ENCODE data around the gene B4GALNT2.
"Not testable (repeated sequence)": the region's sequence is repeated elsewhere in the genome, so short reads cannot be mapped to it uniquely, and the experiment has no call there.

The B4GALNT2 gene

DNA sequence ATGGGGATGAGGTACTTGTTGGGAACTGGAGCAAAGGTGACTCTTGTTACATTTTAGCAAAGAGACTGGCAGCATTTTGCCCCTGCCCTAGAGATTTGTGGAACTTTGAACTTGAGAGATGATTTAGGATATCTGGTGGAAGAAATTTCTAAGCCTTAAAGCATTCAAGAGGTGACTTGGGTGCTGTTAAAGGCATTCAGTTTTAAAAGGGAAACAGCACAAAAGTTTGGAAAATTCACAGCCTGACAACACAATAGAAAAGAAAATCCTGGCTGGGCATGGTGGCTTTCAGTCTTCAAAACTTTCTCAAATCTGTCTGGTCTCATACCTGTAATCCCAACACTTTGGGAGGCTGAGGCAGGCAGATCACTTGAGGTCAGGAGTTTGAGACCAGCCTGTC lies 52.0 kb downstream of the B4GALNT2 start:
- DNase-seq: not testable (repeated sequence)

DNA sequence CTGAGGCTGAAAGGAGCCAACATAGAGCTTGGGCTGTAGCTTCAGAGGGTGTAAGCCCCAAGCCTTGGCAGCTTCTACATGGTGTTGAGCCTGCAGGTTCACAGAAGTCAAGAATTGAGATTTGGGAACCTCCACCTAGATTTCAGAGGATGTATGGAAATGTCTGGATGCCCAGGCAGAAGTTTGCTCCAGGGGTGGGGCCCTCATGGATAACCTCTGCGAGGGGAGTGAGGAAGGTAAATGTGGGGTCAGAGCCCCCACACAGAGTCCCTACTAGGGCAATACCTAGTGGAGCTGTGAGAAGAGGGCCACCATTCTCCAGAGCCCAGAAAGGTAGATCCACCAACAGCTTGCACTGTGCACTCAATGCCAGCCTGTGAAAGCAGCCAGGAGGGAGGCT lies 52.8 kb downstream of the B4GALNT2 start:
- not testable (repeated sequence) for DNase-seq

- no peak for DNase-seq
Measured at GRCh38 chr17:49187301-49187700, 54.7 kb downstream of the B4GALNT2 start.

- no peak for DNase-seq
Measured at GRCh38 chr17:49190932-49191331, 58.4 kb downstream of the B4GALNT2 start.

GRCh38 chr17:49191409-49191916 lies 58.9 kb downstream of the B4GALNT2 start:
- DNase-seq: no peak

- DNase-seq: peak; percentile 99
Measured at GRCh38 chr17:49191917-49192741, 59.6 kb downstream of the B4GALNT2 start.

DNA sequence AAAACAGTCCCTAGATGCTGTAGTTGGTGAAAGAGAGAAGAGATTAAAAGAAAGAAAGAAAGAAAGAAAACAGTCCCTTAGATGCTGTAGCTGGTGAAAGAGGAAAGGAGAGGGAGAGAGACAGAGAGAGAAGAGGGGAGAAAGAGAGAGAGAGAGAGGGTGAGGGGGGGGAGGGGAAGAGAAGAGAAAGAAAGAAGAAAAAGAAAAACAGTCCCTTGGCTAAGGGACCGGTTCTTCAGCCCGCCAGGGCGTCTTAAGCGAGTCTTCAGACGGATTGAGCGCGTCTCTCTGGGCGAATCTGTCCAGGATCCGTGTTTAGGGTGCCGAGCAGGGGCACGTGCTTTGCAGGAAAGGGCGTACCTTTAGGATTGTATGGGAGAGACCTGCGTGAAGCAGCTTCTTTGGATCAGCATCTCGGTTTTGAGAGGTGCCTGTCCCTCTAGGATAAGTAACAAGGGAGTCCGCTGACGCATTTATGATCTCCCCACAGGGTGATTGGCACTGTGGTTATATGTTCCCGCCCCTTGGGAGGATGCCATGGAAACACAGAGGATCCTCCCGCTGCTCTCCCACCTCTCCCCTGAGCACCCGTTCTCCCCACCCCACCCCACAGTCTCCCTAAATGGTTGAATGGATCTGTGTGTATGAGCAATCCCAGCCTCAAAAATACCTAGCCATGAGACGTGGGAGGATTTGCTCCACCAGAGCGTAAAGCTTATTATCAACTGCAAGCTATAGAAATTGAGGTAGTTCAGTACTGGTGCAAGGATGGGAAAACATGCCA lies 61.1 kb downstream of the B4GALNT2 start:
- peak; percentile 72 for DNase-seq

- DNase-seq: no peak
Measured at GRCh38 chr17:49194297-49194607, 61.7 kb downstream of the B4GALNT2 start.

GRCh38 chr17:49195751-49196150 lies 63.2 kb downstream of the B4GALNT2 start:
- DNase-seq: no peak

DNA sequence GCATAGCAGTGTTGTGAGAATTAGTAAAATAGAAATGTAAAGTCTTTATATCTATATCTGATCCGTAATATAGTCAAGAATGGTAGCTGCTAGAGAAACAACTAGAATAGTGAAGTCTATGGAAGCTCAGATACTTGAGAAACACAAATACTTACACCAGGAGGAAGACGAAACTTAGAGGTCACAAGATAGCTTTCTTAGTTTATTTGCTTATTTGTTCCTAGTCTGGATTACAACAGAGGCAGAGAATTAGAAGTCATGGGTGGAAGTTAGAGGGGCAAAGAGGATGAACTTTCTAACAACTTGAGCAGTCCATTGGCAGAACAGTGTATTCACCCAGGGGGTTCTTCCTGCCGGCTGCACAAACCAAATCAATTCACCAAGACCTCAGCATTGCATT lies 64.0 kb downstream of the B4GALNT2 start:
- DNase-seq: no peak

DNA sequence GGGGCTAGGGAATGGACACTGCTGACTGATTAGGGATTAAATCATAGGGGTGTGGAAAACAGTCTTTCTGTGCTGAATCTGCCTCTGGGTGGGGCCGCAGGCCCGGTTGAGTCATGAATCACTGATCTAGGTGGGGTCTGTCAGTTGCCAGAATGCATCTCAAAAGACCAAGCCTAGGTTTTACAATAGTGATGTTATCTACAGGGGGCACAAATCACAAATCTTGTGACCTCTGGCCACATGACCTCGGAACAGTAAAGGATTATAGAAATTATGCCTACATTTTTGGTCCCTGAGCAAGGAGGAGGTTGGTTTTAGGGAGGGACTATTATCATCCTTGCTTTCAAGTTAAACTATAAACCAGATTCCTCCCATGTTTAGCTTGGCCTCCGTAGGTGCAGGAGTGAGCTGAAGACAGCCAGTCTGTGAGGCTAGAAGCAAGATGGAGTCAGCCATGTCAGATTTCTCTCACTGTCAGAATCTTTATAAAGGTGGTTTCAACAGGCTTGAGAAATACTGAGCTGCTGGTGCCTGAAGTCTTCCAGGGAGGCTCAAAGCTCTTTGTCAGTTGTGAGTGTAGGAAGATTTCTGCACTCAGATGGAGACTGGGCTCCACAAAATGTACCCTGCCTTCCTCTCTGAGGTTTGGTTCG lies 64.9 kb downstream of the B4GALNT2 start:
- DNase-seq: no peak

GRCh38 chr17:49198211-49198610 lies 65.6 kb downstream of the B4GALNT2 start:
- DNase-seq: no peak

DNA sequence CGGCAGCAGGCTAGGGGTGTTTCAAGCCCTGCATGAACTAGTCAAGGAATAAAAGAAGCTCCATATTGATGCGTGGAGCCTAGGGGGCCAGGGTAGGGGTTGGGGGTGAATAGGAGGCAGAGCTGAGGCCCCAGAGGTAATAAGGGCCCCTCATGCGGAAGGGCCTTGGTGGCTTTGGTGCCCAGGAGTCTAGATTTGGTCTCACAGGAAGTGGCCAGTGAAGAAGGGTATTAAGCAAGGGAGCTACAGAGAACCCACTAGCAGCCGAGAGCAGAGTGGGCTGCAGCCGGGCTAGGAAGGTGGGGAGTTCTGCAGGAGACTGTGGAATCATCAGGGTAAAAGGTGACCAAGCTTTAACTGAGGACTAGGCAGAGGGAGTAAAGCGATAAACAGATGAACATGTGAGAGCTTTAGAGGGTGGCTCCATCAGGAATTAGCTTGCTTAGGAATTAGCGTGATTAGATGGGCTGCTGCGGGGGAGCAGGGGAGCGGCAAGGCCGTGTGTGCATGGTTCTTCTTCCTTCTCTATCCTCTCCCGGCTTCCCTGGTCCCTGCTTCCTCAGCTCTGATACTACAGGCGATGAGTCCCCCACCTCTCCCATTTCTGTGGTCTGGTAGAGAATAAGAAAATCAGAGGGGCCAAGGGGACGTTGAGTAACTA lies 68.0 kb downstream of the B4GALNT2 start:
- DNase-seq: no peak

DNA sequence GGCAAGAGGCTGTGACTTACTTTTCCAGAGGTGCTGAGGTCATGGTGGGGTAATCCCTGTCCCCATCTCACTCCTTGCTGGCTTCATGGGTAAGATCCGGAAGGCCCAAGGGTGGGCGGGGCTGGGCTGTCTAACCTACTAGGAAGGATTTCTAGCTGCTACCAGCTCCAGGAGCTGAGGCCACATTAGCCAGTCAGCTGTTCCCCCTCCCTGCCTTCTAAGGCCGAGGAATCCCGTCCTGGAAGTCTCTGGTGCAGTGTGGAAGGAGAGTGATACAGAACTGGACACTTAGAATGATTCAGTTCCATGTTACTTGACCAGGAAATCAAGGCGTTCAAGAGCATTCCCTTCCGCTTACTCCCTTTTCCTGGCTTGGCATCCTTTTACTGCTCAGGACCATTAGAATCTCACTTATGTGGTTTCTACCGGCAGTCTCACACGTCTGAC lies 68.9 kb downstream of the B4GALNT2 start:
- DNase-seq: no peak

- DNase-seq: no peak
Measured at GRCh38 chr17:49203796-49204195, 71.2 kb downstream of the B4GALNT2 start.

DNA sequence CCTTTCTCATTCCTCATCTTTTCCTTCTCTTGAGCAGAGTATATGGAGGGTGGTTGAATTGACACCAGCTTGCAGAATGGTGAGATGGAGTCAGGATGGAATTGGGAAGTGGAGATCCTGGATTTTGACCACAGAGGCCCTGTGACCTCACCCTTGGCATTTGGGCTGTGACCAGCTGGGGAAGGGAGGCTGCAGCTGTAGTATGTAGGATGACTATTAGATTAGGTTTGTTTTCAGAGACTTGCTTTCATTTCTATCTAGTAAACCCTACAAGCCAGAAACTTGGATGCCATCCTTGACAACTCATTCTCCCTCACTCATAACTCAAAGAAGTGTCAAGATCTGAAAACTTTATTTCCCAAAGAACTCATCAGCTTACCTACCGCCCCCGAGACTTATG lies 71.9 kb downstream of the B4GALNT2 start:
- no peak for DNase-seq

GRCh38 chr17:49209061-49209571 lies 76.5 kb downstream of the B4GALNT2 start:
- no peak for DNase-seq

- peak; percentile 30 for DNase-seq
Measured at GRCh38 chr17:49210158-49211029, 77.8 kb downstream of the B4GALNT2 start, which contains the start of the genes ABI3 and GNGT2. TSS of gene ABI3 (plus strand) at chr17:49210707. CDS start at chr17:49210725, 18 bp downstream. TSS of gene GNGT2 (minus strand) at chr17:49210574. CDS start at chr17:49207422, 3,152 bp downstream.

DNA sequence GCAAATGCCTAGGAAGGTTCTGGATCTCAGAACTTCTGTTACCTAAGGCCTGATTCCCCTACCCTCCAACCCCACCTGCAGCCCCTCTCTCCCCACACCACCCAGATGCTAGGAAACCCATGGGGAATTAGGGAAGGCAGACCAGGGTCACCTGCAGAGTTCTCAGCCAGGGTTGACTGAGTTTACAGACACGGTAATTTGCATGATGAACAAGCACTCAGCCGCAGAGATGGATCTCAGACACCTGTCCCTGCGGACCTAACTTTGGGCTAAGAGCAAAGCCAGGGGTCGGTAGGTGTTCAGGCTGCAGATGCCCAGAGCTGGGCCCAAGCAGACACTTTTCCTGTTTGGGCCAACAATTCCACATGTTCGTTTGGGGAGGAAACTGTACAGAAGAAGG lies 80.8 kb downstream of the B4GALNT2 start:
- DNase-seq: no peak

GRCh38 chr17:49213847-49214246 lies 81.3 kb downstream of the B4GALNT2 start:
- no peak for DNase-seq

DNA sequence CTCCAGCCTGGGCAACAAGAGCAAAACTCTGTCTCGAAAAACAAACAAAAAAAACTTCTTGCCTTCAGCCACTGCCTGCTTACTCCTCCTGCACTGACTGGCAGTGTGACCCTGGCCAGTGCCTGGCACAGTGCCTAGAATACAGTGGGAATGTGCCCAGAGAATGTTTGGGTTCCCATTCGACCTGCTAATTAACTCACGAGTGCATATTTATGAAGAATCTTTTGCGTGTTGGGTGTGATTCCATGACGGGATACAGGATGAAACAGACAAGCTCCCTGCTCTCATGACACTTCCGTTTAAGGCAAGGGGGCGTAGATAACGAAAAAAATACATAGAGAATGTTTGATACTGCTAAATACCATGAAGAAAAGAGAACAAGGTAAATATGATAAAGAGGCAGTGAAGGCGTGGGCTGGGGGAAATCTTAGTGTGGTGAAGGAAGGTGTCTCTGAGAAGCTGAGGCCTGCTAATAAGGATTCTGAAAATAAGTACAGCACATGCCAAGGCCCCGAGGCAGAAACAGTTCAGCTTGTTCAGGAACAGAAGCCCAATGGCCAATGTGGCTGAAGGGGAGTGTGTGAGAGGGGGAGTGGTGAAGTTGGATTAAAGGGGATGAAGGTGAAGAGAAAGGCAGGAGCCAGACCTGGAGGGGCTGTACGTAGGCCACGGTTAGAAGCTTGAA lies 82.2 kb downstream of the B4GALNT2 start:
- no peak for DNase-seq
